Measurements from ENCODE around the gene TPK1. TPM values are rescaled to one million over a fixed set of nuclear protein-coding genes. Genes with fewer than 3 reads are reported as not detected.

The TPK1 gene
- total RNA-seq, 1 experiment from 2014 or later: 3.1 TPM

- H3K27ac ChIP-seq (ENCODE audit: insufficient read length, low read depth, low read length): no peak overlapping the region
- no peaks in the 10 kb centered on the region for H3K23me2 ChIP-seq (ENCODE audit: insufficient read length, low read depth, low read length, poor library complexity, severe bottlenecking)
- H3K9ac ChIP-seq (ENCODE audit: extremely low read depth, insufficient read length, low read length): no peak overlapping the region
- no peak overlapping the region for H2BK20ac ChIP-seq (ENCODE audit: low read depth, low read length, poor library complexity, severe bottlenecking)
- no peak overlapping the region for H2BK12ac ChIP-seq (ENCODE audit: insufficient read length, low read depth, low read length)
- H3K56ac ChIP-seq (ENCODE audit: insufficient read length, low read depth, low read length): no peak overlapping the region
- no peak overlapping the region for H2BK120ac ChIP-seq (ENCODE audit: low read depth, low read length, poor library complexity, severe bottlenecking)
- peaks cover 7 to 17% (median 8%) of the 10 kb centered on the region in 3 experiments; a peak in 6 of 7 replicates for H3K36me3 Mint-ChIP-seq (ENCODE audit: insufficient read depth in 1 of 3, low read depth in 3 of 3)
- no peak overlapping the region for H4K8ac ChIP-seq (replicated peaks; ENCODE audit: insufficient read length, low read depth, low read length)
- H3K9me3 ChIP-seq (ENCODE audit: control insufficient read depth, low read depth, low read length): no peaks in the 10 kb centered on the region
- no peak overlapping the region for H3K4ac ChIP-seq (ENCODE audit: low read depth, low read length)
- H3K27ac Mint-ChIP-seq: peak overlapping the region in 1 of 3 experiments; percentile 34; a peak in 1 of 7 replicates
- peak; percentile 57 for DNase-seq
- peaks cover 8 to 10% of the 10 kb centered on the region in 2 experiments for H3K9me3 Mint-ChIP-seq
- no peak overlapping the region for H3K4me3 Mint-ChIP-seq
- H3K27me3 ChIP-seq (ENCODE audit: insufficient read depth, low read length): no peaks in the 10 kb centered on the region
- no peaks in the 10 kb centered on the region; the same call in 1 of the 2 replicates for H3K4me1 ChIP-seq (ENCODE audit: insufficient read depth, low read length)
- no peak overlapping the region for H3K18ac ChIP-seq (ENCODE audit: insufficient read length, low read depth, low read length)
- no peak for TF ChIP-seq CTCF (conservative IDR thresholded peaks at IDR 0.05)
- no peaks in the 10 kb centered on the region for H3K79me2 ChIP-seq (ENCODE audit: insufficient read depth, low read length)
- no peak overlapping the region for H4K91ac ChIP-seq (ENCODE audit: insufficient read length, low read depth, low read length)
- H3K23ac ChIP-seq (ENCODE audit: insufficient read length, low read depth, low read length): no peak overlapping the region
- no peak overlapping the region for H3K14ac ChIP-seq (ENCODE audit: insufficient read depth, low read length)
- H2AK5ac ChIP-seq (ENCODE audit: insufficient read length, low read length): no peak overlapping the region
- no peaks in the 10 kb centered on the region for H3K27me3 Mint-ChIP-seq (ENCODE audit: low read depth)
- H3K4me1 Mint-ChIP-seq: peaks cover 7 to 12% of the 10 kb centered on the region in 2 experiments
- no peaks in the 10 kb centered on the region for H4K20me1 ChIP-seq (ENCODE audit: control insufficient read depth, insufficient read depth, insufficient read length)
- H3K79me1 ChIP-seq (ENCODE audit: insufficient read depth, low read depth, low read length, poor library complexity, severe bottlenecking): no peaks in the 10 kb centered on the region
- no peak overlapping the region for H3T11ph ChIP-seq (ENCODE audit: low read length)
- no peak overlapping the region for H4K5ac ChIP-seq (ENCODE audit: insufficient read length, low read depth, low read length)
- H3K4me2 ChIP-seq (ENCODE audit: insufficient read depth, insufficient read length, low read length): no peak overlapping the region
- H2BK15ac ChIP-seq (ENCODE audit: low read depth, low read length): no peak overlapping the region
- H2BK5ac ChIP-seq (ENCODE audit: insufficient read length, low read length): no peak overlapping the region
- H2AFZ ChIP-seq (ENCODE audit: low read length): no peak overlapping the region
- WGBS (ENCODE audit: extremely low coverage, insufficient read length, low lambda C conversion rate): no CpG with 5 or more reads among the region's 6 CpGs
These were observed 115.7 kb downstream of the TPK1 start for GRCh38 chr7:144720149-144720548.

Measured in H9 (cell line).